Kidney (tissue), 14 donors: ENCODE data around the gene LRRC32. TPM values are rescaled to one million over a fixed set of nuclear protein-coding genes. Genes with fewer than 3 reads are reported as not detected.
A peak's percentile ranks its signal among the peaks of the same experiment; 100 is the strongest.

Experiments used
- DNase-seq, 5 donors: peaks; one replicate each; pipeline ENCODE4 v3.0.0-alpha.2; 2013 to 2020
- FAIRE-seq: peaks from 2 replicates; lab custom pipeline; 2012; peaks lifted over from hg19 to GRCh38; lab: Jason Lieb, UNC
- H3K27ac ChIP-seq, 2 donors: one replicate each; pipeline ENCODE4 v1.7.0; 2013; ENCODE audit warnings: low read depth in 2 of 2, low read length in 2 of 2, inconsistent platforms in 1 of 2
- H3K27me3 ChIP-seq: one replicate; pipeline ENCODE4 v1.7.1; 2013; ENCODE audit warnings: low read length, inconsistent platforms; ENCODE audit not compliant: control insufficient read depth, insufficient read depth
- H3K36me3 ChIP-seq, 3 donors: one replicate each; pipeline versions ENCODE4 v1.7.0 to v1.7.1; 2013; ENCODE audit warnings: low read length in 3 of 3, control low read depth in 1 of 3, inconsistent platforms in 1 of 3; ENCODE audit not compliant: insufficient read depth in 3 of 3, control insufficient read depth in 2 of 3
- H3K4me1 ChIP-seq, 3 donors: one replicate each; pipeline versions ENCODE4 v1.7.0 to v1.7.1; 2013; ENCODE audit warnings: low read length in 3 of 3, inconsistent platforms in 1 of 3, low read depth in 1 of 3; ENCODE audit not compliant: control insufficient read depth in 2 of 3, insufficient read depth in 2 of 3
- H3K4me3 ChIP-seq, 3 donors: one replicate each; pipeline versions ENCODE4 v1.7.0 to v1.8.1; 2013; ENCODE audit warnings: low read length in 3 of 3, control low read depth in 1 of 3, inconsistent platforms in 1 of 3
- H3K9ac ChIP-seq, 3 donors: one replicate each; pipeline versions ENCODE4 v1.7.0 to v1.7.1; 2013; ENCODE audit warnings: low read length in 3 of 3, control low read depth in 1 of 3, inconsistent platforms in 1 of 3
- H3K9me3 ChIP-seq, 3 donors: one replicate each; pipeline versions ENCODE4 v1.7.0 to v1.7.1; 2013; ENCODE audit warnings: low read length in 3 of 3, control low read depth in 1 of 3, inconsistent platforms in 1 of 3; ENCODE audit not compliant: control insufficient read depth in 2 of 3, insufficient read depth in 1 of 3
- intact Hi-C: fragments of 100-400 bp; cut with DNase I; formaldehyde crosslinking; loops from one replicate; pipeline ENCODE4 v1.11.1; 2022
- polyA plus RNA-seq: library from polyadenylated mRNA; stranded (reverse); fragments of 350-450 nt; fragmentation: Illumina TruSeq; extraction: RNeasy Lipid Tissue Mini Kit (QIAGEN cat#74804); gene quantifications from one replicate; pipeline ENCODE4 v1.2.3, GENCODE V29; 2014; ENCODE audit warnings: low read depth, low replicate concordance; ENCODE audit not compliant: insufficient read depth
- total RNA-seq: library from RNA; stranded (reverse); fragmentation: NEBNext Ultra II Directional; extraction: Animal tissue kit (Norgen Biotek cat#: 25700); gene quantifications from one replicate; pipeline ENCODE4 v1.2.1, GENCODE V29; 2021
- TF ChIP-seq, protein P1 (sequence below): IDR thresholded peaks from 3 replicates; pipeline ENCODE4 v1.5.1; 2012; ENCODE audit warnings: mild to moderate bottlenecking, moderate library complexity, borderline replicate concordance; ENCODE audit not compliant: insufficient read depth; ENCODE audit errors: extremely low read depth
- donor health status: control.
- donor health status: control.
- donor health status: control.
- donor health status: control.
- donor health status: control.
- donor health status: DM: yes; HTN: yes; CAD: no.
- donor health status: Normal renal cell carcinoma (clear cell type).

The LRRC32 gene
- total and polyA plus RNA-seq, 2 donors from 2014 or later = 105 to 136 TPM

DNA sequence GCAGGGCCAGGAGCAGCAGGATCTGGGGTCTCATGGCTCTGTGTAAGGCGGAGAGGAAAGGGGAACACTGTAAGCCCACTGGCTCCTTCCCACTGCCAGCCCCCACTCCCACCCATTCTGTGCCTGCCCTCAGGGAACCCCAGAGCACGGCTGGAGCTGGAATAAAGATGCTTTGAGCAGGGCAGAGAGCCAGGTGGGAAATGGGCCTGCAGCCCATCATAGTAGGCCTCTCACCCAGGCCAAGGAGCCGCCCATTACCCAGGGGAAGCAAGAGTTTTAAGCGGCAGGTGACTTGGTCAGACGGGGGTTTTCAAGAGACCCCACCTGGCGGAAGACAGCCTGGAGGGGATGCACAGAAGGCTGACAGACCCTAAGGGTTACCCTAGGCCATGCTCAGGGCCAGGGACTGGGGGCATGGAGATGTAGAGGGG lies 4.6 kb downstream of the LRRC32 start:
- intact Hi-C loops = no loop called here
- TF ChIP-seq, protein P1, sequence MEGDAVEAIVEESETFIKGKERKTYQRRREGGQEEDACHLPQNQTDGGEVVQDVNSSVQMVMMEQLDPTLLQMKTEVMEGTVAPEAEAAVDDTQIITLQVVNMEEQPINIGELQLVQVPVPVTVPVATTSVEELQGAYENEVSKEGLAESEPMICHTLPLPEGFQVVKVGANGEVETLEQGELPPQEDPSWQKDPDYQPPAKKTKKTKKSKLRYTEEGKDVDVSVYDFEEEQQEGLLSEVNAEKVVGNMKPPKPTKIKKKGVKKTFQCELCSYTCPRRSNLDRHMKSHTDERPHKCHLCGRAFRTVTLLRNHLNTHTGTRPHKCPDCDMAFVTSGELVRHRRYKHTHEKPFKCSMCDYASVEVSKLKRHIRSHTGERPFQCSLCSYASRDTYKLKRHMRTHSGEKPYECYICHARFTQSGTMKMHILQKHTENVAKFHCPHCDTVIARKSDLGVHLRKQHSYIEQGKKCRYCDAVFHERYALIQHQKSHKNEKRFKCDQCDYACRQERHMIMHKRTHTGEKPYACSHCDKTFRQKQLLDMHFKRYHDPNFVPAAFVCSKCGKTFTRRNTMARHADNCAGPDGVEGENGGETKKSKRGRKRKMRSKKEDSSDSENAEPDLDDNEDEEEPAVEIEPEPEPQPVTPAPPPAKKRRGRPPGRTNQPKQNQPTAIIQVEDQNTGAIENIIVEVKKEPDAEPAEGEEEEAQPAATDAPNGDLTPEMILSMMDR = no peak
- DNase-seq (peak in 2 of 5 donors; percentile 16 to 55), FAIRE-seq (no peak)
- Histone ChIP-seq H3K27me3 (no peaks in the 10 kb centered on the region), H3K4me3 (peak overlapping the region in 2 of 3 donors; percentile 71 to 81), H3K9me3 (no peaks in the 10 kb centered on the region), H3K27ac (peak overlapping the region; percentile 51 to 81), H3K4me1 (peaks cover 0 to 11% (median 9%) of the 10 kb centered on the region in 3 donors), H3K36me3 (peaks cover 0 to 7% (median 0%) of the 10 kb centered on the region in 3 donors), H3K9ac (peak overlapping the region in 1 of 3 donors; percentile 83)

DNA sequence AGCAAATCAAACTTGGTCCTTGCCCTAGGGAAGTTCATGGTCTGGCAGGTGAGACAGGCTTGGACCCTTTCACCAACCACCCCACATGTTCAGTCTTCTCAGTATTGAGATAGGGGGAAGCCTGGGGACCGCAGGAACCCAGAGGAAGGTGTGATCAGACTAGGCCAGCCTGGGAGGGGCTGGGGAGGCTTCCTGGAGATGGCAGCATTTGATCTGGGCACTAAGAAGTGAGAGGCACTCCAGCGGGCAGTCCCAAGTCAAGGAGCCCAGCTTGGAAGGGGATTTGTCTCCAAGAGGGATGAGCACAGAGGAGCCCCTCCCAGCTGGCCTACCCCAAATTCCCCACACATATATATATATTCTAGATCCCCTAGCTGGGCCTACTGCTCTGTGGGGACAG lies 5.4 kb downstream of the LRRC32 start:
- H3K27me3 ChIP-seq = no peaks in the 10 kb centered on the region
- TF ChIP-seq, protein P1 = no peak
- H3K27ac ChIP-seq = peak overlapping the region; percentile 20 to 51
- peaks cover 0 to 7% (median 0%) of the 10 kb centered on the region in 3 donors for H3K36me3 ChIP-seq
- no peak overlapping the region for H3K4me3 ChIP-seq
- peaks cover 0 to 11% (median 9%) of the 10 kb centered on the region in 3 donors for H3K4me1 ChIP-seq
- no peaks in the 10 kb centered on the region for H3K9me3 ChIP-seq
- intact Hi-C loops = no loop called here
- FAIRE-seq = no peak
- H3K9ac ChIP-seq = no peak overlapping the region
- DNase-seq = peak in 2 of 5 donors; percentile 23 to 40

DNA sequence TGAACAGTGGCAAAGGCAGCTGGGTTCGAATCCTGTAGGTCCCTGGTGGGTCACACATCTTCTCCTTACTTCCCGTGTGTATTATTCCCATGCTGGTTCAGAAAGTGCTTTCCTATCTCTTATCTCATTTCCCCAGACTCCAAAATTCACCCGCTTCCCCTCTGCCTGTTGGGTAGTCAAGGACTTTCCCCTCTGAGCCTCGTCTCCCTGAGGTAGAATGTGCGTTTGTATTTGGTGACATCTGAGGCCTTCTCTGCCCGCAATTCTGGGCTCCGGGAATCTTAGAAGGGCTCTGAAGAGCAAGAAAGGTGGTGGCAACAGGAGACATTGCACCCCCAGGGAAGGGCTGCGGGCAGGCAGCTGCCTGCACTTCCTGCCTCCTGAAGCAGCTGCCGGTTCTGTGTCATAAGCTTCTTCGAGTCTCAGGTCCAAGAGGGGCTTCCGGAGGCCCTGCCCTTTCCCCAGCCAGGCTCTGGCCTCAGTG lies 5.9 kb downstream of the LRRC32 start:
- Histone ChIP-seq H3K27ac (peak overlapping the region in 1 of 2 donors; percentile 20), H3K27me3 (no peaks in the 10 kb centered on the region), H3K4me1 (peaks cover 0 to 11% (median 9%) of the 10 kb centered on the region in 3 donors), H3K36me3 (peaks cover 0 to 12% (median 0%) of the 10 kb centered on the region in 3 donors), H3K9ac (no peak overlapping the region), H3K9me3 (no peaks in the 10 kb centered on the region), H3K4me3 (no peak overlapping the region)
- DNase-seq = peak in 2 of 5 donors; percentile 27 to 73
- TF ChIP-seq, protein P1 = no peak
- intact Hi-C loops = no loop called here
- FAIRE-seq = no peak
